ENCODE results near the gene LDB3. TPM values are rescaled to one million over a fixed set of nuclear protein-coding genes. Genes with fewer than 3 reads are reported as not detected.

Gene LDB3
- total RNA-seq, 1 donor from 2014 or later: 0.22 TPM

DNA sequence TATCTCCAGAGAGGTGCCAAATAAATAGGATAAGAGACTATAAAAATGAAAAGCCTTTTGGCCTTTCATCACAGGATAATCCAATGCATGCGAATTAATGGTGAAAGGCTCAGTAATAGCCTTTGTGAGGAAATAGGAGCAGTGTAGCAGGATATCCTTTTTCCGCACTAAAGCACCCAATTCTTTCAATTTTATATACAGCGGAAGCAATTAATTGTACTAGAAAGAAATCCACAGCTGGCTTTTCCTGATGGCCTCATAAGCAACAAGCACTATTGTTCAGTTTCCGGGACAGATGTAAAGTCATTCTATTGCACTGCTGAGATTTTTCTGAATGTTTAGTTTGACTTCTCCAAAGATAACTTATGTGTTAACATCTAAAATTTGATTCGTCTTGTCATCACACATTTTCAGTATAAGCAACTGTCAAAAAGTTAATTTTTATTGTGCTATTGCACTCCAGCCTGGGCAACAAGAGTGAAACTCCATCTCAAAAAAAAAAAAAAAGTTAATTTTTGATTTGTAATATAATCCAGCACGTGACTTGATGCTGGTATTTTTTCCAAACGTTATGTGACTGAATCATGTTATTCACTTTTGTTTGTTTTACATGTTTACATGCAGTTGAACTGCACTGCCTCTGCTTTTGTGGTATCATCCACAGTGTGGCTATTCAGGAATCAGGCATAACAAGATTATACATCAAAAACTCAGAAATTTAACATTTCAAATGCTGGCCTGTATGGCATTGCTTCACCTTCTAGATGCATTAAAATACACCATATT is 79.7 kb downstream of the LDB3 start:
- no peaks in the 10 kb centered on the region for H3K27me3 Mint-ChIP-seq (ENCODE audit: low read depth)
- TF ChIP-seq CTCF (IDR thresholded peaks at IDR 0.05; ENCODE audit: unreplicated experiment): no peak
- H3K36me3 Mint-ChIP-seq: peaks cover 3% of the 10 kb centered on the region
- no peak overlapping the region for H3K27ac Mint-ChIP-seq
- DNase-seq (ENCODE audit: low spot score in 2 of 2, unreplicated experiment in 2 of 2): no peak
- no peak overlapping the region for H3K4me3 Mint-ChIP-seq
- H3K4me1 Mint-ChIP-seq: peaks cover 8% of the 10 kb centered on the region
- H3K9me3 Mint-ChIP-seq: no peaks in the 10 kb centered on the region

- no peak for DNase-seq (ENCODE audit: low spot score in 2 of 2, unreplicated experiment in 2 of 2)
- H3K27me3 Mint-ChIP-seq (ENCODE audit: low read depth): no peaks in the 10 kb centered on the region
- TF ChIP-seq CTCF (IDR thresholded peaks at IDR 0.05; ENCODE audit: unreplicated experiment): no peak
These were observed 81.5 kb downstream of the LDB3 start for GRCh38 chr10:86749854-86750253.

GRCh38 chr10:86751477-86751876 is 83.2 kb downstream of the LDB3 start:
- Mint-ChIP-seq H3K4me1 (peaks cover 30% of the 10 kb centered on the region), H3K4me3 (no peak overlapping the region), H3K36me3 (peaks cover 3% of the 10 kb centered on the region), H3K9me3 (no peaks in the 10 kb centered on the region), H3K27me3 (ENCODE audit: low read depth) (no peaks in the 10 kb centered on the region), H3K27ac (no peak overlapping the region)
- no peak for TF ChIP-seq CTCF (IDR thresholded peaks at IDR 0.05; ENCODE audit: unreplicated experiment)
- no peak for DNase-seq (ENCODE audit: low spot score in 2 of 2, unreplicated experiment in 2 of 2)

More at GRCh38 chr10:86749854-86750253, 81.5 kb downstream of the LDB3 start:
- Mint-ChIP-seq H3K27ac (no peak overlapping the region), H3K36me3 (peaks cover 3% of the 10 kb centered on the region), H3K9me3 (no peaks in the 10 kb centered on the region), H3K4me3 (no peak overlapping the region), H3K4me1 (peaks cover 24% of the 10 kb centered on the region)

GRCh38 chr10:86752311-86752710 is 84.0 kb downstream of the LDB3 start:
- DNase-seq (ENCODE audit: low spot score in 2 of 2, unreplicated experiment in 2 of 2): no peak

GRCh38 chr10:86753051-86753450 is 84.7 kb downstream of the LDB3 start:
- Mint-ChIP-seq H3K4me3 (no peak overlapping the region), H3K9me3 (no peaks in the 10 kb centered on the region), H3K27me3 (ENCODE audit: low read depth) (no peaks in the 10 kb centered on the region), H3K27ac (peak overlapping the region; percentile 78), H3K36me3 (peaks cover 3% of the 10 kb centered on the region), H3K4me1 (peaks cover 35% of the 10 kb centered on the region)
- no peak for DNase-seq (ENCODE audit: low spot score in 2 of 2, unreplicated experiment in 2 of 2)
- TF ChIP-seq CTCF (IDR thresholded peaks at IDR 0.05; ENCODE audit: unreplicated experiment): no peak

More at GRCh38 chr10:86752311-86752710, 84.0 kb downstream of the LDB3 start:
- Mint-ChIP-seq H3K27ac (peak overlapping the region; percentile 78), H3K9me3 (no peaks in the 10 kb centered on the region), H3K36me3 (peaks cover 3% of the 10 kb centered on the region), H3K4me1 (peaks cover 30% of the 10 kb centered on the region), H3K4me3 (no peak overlapping the region), H3K27me3 (ENCODE audit: low read depth) (no peaks in the 10 kb centered on the region)
- no peak for TF ChIP-seq CTCF (IDR thresholded peaks at IDR 0.05; ENCODE audit: unreplicated experiment)

Measured in mesothelial cell of epicardium (in vitro differentiated cells).